Activated CD8-positive, alpha-beta memory T cell treated with anti-CD3 and anti-CD28 coated beads for 1 hour (primary cell): ENCODE data around the gene SMCO3.
A peak's percentile ranks its signal among the peaks of the same experiment; 100 is the strongest.
"Not testable (repeated sequence)": the region's sequence is repeated elsewhere in the genome, so short reads cannot be mapped to it uniquely, and the experiment has no call there.

Source experiments
- DNase-seq, 2 donors: peaks; one replicate each; pipeline ENCODE4 v3.0.0-alpha.2; 2020; ENCODE audit warnings: low read depth in 1 of 2; ENCODE audit errors: extremely low read depth in 1 of 2

Gene SMCO3

GRCh38 chr12:14775636-14775980 is 38.4 kb downstream of the SMCO3 start:
- no peak for DNase-seq

GRCh38 chr12:14774906-14775635 is 38.9 kb downstream of the SMCO3 start:
- DNase-seq: no peak

GRCh38 chr12:14774074-14774905 is 39.7 kb downstream of the SMCO3 start:
- peak; percentile 71 to 74 for DNase-seq

GRCh38 chr12:14773685-14774073 is 40.3 kb downstream of the SMCO3 start:
- DNase-seq: no peak

- DNase-seq: no peak
These were observed 41.0 kb downstream of the SMCO3 start for GRCh38 chr12:14772946-14773345.

- no peak for DNase-seq
These were observed 42.3 kb downstream of the SMCO3 start for GRCh38 chr12:14771651-14772137.

GRCh38 chr12:14770496-14771461 is 43.2 kb downstream of the SMCO3 start:
- peak; percentile 85 to 89 for DNase-seq

GRCh38 chr12:14769969-14770495 is 44.0 kb downstream of the SMCO3 start:
- DNase-seq: peak; percentile 73 to 79

- no peak for DNase-seq
These were observed 44.5 kb downstream of the SMCO3 start for GRCh38 chr12:14769466-14769968.

GRCh38 chr12:14768823-14769405 is 45.1 kb downstream of the SMCO3 start:
- DNase-seq: no peak

- no peak for DNase-seq
These were observed 46.4 kb downstream of the SMCO3 start for GRCh38 chr12:14767617-14768016.

- DNase-seq: no peak
These were observed 47.2 kb downstream of the SMCO3 start for GRCh38 chr12:14766649-14767215.

GRCh38 chr12:14766020-14766419 is 48.0 kb downstream of the SMCO3 start:
- not testable (repeated sequence) for DNase-seq

GRCh38 chr12:14765398-14765797 is 48.6 kb downstream of the SMCO3 start:
- DNase-seq: no peak

GRCh38 chr12:14759711-14760280 is 54.2 kb downstream of the SMCO3 start:
- DNase-seq: not testable (repeated sequence)

GRCh38 chr12:14756334-14757143 is 57.4 kb downstream of the SMCO3 start:
- DNase-seq: no peak
